GM23338 (cell line): ENCODE measurements around the gene MYF5. TPM values are rescaled to one million over a fixed set of nuclear protein-coding genes. Genes with fewer than 3 reads are reported as not detected.

Experiments used
- ATAC-seq: fragments of 200-7000 bp; cut with Tn5 transposase; 3 replicates; pipeline ENCODE4 v1.9.1; 2020
- DNase-seq: peaks from one replicate; pipeline ENCODE4 v3.0.0-alpha.2; 2015; ENCODE audit warnings: low spot score
- H2AFZ ChIP-seq: fragments of 200-600 bp; sonication (generic); 2 replicates; pipeline ENCODE4 v1.8.0; 2016; ENCODE audit warnings: antibody characterized with exemption, mild to moderate bottlenecking, moderate library complexity
- H3F3A ChIP-seq: fragments of 200-600 bp; sonication (generic); replicated peaks from 2 replicates; pipeline ENCODE4 v1.8.0; 2017; ENCODE audit warnings: antibody characterized with exemption, mixed run types, low read depth
- H3K27ac ChIP-seq: fragments of 200-600 bp; sonication (generic); 2 replicates; pipeline ENCODE4 v1.6.1; 2016; ENCODE audit warnings: low read depth
- H3K27me3 ChIP-seq: fragments of 200-600 bp; sonication (generic); 2 replicates; pipeline ENCODE4 v1.8.0; 2016; ENCODE audit warnings: mild to moderate bottlenecking, mixed run types, moderate library complexity; ENCODE audit not compliant: insufficient read depth
- H3K36me3 ChIP-seq: fragments of 200-600 bp; sonication (generic); 2 replicates; pipeline ENCODE4 v1.8.0; 2016; ENCODE audit warnings: mild to moderate bottlenecking; ENCODE audit not compliant: insufficient read depth
- H3K4me1 ChIP-seq: fragments of 200-600 bp; sonication (generic); 2 replicates; pipeline ENCODE4 v1.8.0; 2016; ENCODE audit warnings: mild to moderate bottlenecking, moderate library complexity; ENCODE audit not compliant: insufficient read depth
- H3K4me2 ChIP-seq: fragments of 200-600 bp; sonication (generic); 2 replicates; pipeline ENCODE4 v1.7.1; 2017; ENCODE audit warnings: mixed run types
- H3K4me3 ChIP-seq: fragments of 200-600 bp; sonication (generic); 2 replicates; pipeline ENCODE4 v1.6.1; 2016; ENCODE audit warnings: mixed run types
- H3K79me2 ChIP-seq: fragments of 200-600 bp; sonication (generic); replicated peaks from 2 replicates; pipeline ENCODE4 v1.8.0; 2017; ENCODE audit warnings: mild to moderate bottlenecking; ENCODE audit not compliant: insufficient read depth
- H3K9me2 ChIP-seq: fragments of 200-600 bp; sonication (generic); 2 replicates; pipeline ENCODE4 v1.8.0; 2017; ENCODE audit not compliant: insufficient read depth
- H4K20me1 ChIP-seq: fragments of 200-600 bp; sonication (generic); replicated peaks from 2 replicates; pipeline ENCODE4 v1.8.0; 2017; ENCODE audit warnings: mild to moderate bottlenecking; ENCODE audit not compliant: insufficient read depth
- H3K27ac Mint-ChIP-seq: 2 replicates; pipeline ENCODE4 v1.8.0; 2020; ENCODE audit warnings: inconsistent platforms, mild to moderate bottlenecking, moderate library complexity, mixed read lengths
- H3K27me3 Mint-ChIP-seq: 3 replicates; pipeline ENCODE4 v1.8.0; 2022; ENCODE audit warnings: low read depth, mild to moderate bottlenecking, moderate library complexity, mixed read lengths, inconsistent platforms; ENCODE audit not compliant: insufficient read depth, poor library complexity
- H3K36me3 Mint-ChIP-seq: 3 replicates; pipeline ENCODE4 v1.8.0; 2021; ENCODE audit warnings: low read depth, mild to moderate bottlenecking, inconsistent platforms, moderate library complexity, mixed read lengths
- H3K4me1 Mint-ChIP-seq: 3 replicates; pipeline ENCODE4 v1.8.0; 2020; ENCODE audit warnings: mild to moderate bottlenecking, inconsistent platforms, mixed read lengths
- H3K4me3 Mint-ChIP-seq: 3 replicates; pipeline ENCODE4 v1.8.0; 2021; ENCODE audit warnings: moderate library complexity, mild to moderate bottlenecking, inconsistent platforms, mixed read lengths
- H3K9me3 Mint-ChIP-seq: 3 replicates; pipeline ENCODE4 v1.8.0; 2020; ENCODE audit warnings: moderate library complexity, mild to moderate bottlenecking, inconsistent platforms, mixed read lengths
- POLR2AphosphoS5 ChIP-seq: IDR thresholded peaks from 2 replicates; pipeline ENCODE4 v1.6.1; 2016; ENCODE audit warnings: antibody characterized with exemption, low read depth
- REST ChIP-seq: IDR thresholded peaks from one replicate; pipeline ENCODE4 v1.6.1; 2018; ENCODE audit warnings: antibody characterized with exemption; ENCODE audit not compliant: unreplicated experiment
- STAT1 ChIP-seq: IDR thresholded peaks from one replicate; pipeline ENCODE4 v1.6.1; 2016; ENCODE audit warnings: antibody characterized with exemption; ENCODE audit not compliant: unreplicated experiment
- ZNF114 ChIP-seq: fragments of 250-450 bp; sonication (Bioruptor Pico); IDR thresholded peaks from 2 replicates; pipeline ENCODE4 v1.5.0; 2020; ENCODE audit warnings: mild to moderate bottlenecking, moderate library complexity
- polyA plus RNA-seq: library from polyadenylated mRNA; unstranded; fragments of >200 nt; fragmentation: Nextera tagmentation; extraction: Ambion mirVana; gene quantifications from 2 replicates; pipeline ENCODE4 v1.2.1, GENCODE V29; 2016
- total RNA-seq: library from RNA; depleted of rRNA; stranded (reverse); fragments of >200 nt; shearing (Covaris generic); gene quantifications from 2 replicates; pipeline ENCODE4 v1.2.3, GENCODE V29; 2014
- TF ChIP-seq, protein P1 (sequence below): fragments of 250-450 bp; sonication (Bioruptor Pico); IDR thresholded peaks from 2 replicates; pipeline ENCODE4 v1.5.0; 2020; ENCODE audit warnings: mild to moderate bottlenecking, moderate library complexity

The MYF5 gene
- total and polyA plus RNA-seq, 2 experiments from 2014 or later, result not detected

DNA sequence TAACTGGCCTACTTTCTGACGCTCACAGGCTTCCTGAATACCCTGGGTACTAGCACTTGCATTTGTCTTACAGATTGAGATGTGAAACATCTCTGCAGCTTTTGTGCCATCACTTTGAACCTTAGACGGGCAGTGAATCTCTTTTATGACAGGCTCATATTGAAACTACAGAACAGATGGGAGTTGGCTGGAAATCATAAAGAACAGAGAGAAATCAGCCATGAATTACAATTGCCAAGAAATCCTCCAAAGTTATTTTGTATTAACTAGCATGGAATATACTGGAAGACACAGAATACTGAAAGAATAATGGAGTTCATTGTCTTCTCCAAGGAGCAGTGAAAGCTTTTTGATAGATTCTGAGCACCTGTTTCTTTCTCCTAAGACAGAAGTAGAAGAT lies 32.7 kb downstream of the MYF5 start:
- TF ChIP-seq POLR2AphosphoS5 (no peak), REST (no peak), STAT1 (no peak), ZNF114 (CRISPR knock-in tag) (no peak)
- TF ChIP-seq, protein P1, sequence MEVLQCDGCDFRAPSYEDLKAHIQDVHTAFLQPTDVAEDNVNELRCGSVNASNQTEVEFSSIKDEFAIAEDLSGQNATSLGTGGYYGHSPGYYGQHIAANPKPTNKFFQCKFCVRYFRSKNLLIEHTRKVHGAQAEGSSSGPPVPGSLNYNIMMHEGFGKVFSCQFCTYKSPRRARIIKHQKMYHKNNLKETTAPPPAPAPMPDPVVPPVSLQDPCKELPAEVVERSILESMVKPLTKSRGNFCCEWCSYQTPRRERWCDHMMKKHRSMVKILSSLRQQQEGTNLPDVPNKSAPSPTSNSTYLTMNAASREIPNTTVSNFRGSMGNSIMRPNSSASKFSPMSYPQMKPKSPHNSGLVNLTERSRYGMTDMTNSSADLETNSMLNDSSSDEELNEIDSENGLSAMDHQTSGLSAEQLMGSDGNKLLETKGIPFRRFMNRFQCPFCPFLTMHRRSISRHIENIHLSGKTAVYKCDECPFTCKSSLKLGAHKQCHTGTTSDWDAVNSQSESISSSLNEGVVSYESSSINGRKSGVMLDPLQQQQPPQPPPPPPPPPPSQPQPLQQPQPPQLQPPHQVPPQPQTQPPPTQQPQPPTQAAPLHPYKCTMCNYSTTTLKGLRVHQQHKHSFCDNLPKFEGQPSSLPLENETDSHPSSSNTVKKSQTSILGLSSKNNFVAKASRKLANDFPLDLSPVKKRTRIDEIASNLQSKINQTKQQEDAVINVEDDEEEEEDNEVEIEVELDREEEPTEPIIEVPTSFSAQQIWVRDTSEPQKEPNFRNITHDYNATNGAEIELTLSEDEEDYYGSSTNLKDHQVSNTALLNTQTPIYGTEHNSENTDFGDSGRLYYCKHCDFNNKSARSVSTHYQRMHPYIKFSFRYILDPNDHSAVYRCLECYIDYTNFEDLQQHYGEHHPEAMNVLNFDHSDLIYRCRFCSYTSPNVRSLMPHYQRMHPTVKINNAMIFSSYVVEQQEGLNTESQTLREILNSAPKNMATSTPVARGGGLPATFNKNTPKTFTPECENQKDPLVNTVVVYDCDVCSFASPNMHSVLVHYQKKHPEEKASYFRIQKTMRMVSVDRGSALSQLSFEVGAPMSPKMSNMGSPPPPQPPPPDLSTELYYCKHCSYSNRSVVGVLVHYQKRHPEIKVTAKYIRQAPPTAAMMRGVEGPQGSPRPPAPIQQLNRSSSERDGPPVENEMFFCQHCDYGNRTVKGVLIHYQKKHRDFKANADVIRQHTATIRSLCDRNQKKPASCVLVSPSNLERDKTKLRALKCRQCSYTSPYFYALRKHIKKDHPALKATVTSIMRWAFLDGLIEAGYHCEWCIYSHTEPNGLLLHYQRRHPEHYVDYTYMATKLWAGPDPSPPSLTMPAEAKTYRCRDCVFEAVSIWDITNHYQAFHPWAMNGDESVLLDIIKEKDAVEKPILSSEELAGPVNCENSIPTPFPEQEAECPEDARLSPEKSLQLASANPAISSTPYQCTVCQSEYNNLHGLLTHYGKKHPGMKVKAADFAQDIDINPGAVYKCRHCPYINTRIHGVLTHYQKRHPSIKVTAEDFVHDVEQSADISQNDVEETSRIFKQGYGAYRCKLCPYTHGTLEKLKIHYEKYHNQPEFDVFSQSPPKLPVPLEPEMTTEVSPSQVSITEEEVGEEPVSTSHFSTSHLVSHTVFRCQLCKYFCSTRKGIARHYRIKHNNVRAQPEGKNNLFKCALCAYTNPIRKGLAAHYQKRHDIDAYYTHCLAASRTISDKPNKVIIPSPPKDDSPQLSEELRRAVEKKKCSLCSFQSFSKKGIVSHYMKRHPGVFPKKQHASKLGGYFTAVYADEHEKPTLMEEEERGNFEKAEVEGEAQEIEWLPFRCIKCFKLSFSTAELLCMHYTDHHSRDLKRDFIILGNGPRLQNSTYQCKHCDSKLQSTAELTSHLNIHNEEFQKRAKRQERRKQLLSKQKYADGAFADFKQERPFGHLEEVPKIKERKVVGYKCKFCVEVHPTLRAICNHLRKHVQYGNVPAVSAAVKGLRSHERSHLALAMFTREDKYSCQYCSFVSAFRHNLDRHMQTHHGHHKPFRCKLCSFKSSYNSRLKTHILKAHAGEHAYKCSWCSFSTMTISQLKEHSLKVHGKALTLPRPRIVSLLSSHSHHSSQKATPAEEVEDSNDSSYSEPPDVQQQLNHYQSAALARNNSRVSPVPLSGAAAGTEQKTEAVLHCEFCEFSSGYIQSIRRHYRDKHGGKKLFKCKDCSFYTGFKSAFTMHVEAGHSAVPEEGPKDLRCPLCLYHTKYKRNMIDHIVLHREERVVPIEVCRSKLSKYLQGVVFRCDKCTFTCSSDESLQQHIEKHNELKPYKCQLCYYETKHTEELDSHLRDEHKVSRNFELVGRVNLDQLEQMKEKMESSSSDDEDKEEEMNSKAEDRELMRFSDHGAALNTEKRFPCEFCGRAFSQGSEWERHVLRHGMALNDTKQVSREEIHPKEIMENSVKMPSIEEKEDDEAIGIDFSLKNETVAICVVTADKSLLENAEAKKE, result no peak
- Mint-ChIP-seq H3K4me3 (no peak overlapping the region), H3K27ac (no peak overlapping the region), H3K36me3 (no peaks in the 10 kb centered on the region), H3K27me3 (peaks cover 2% of the 10 kb centered on the region), H3K9me3 (no peaks in the 10 kb centered on the region), H3K4me1 (no peaks in the 10 kb centered on the region)
- no peak for DNase-seq
- H3K36me3 ChIP-seq, result no peaks in the 10 kb centered on the region
- H3K27ac ChIP-seq, result no peak overlapping the region
- no peak overlapping the region for H3K4me2 ChIP-seq
- H2AFZ ChIP-seq, result no peak overlapping the region
- no peaks in the 10 kb centered on the region for H4K20me1 ChIP-seq
- no peaks in the 10 kb centered on the region for H3K4me1 ChIP-seq
- ATAC-seq, result no peak
- no peaks in the 10 kb centered on the region for H3K79me2 ChIP-seq
- no peak overlapping the region for H3K4me3 ChIP-seq
- no peaks in the 10 kb centered on the region for H3K9me2 ChIP-seq
- no peaks in the 10 kb centered on the region for H3K27me3 ChIP-seq
- no peaks in the 10 kb centered on the region for H3F3A ChIP-seq
